GM23338 (cell line): Measurements from ENCODE around the gene ARHGEF11. TPM values are rescaled to one million over a fixed set of nuclear protein-coding genes. Genes with fewer than 3 reads are reported as not detected.
A peak's percentile ranks its signal among the peaks of the same experiment; 100 is the strongest.

Experiments
- ATAC-seq: fragments of 200-7000 bp; cut with Tn5 transposase; 3 replicates; pipeline ENCODE4 v1.9.1; 2020
- DNase-seq: peaks from one replicate; pipeline ENCODE4 v3.0.0-alpha.2; 2015; ENCODE audit warnings: low spot score
- H2AFZ ChIP-seq: fragments of 200-600 bp; sonication (generic); 2 replicates; pipeline ENCODE4 v1.8.0; 2016; ENCODE audit warnings: antibody characterized with exemption, mild to moderate bottlenecking, moderate library complexity
- H3F3A ChIP-seq: fragments of 200-600 bp; sonication (generic); replicated peaks from 2 replicates; pipeline ENCODE4 v1.8.0; 2017; ENCODE audit warnings: antibody characterized with exemption, mixed run types, low read depth
- H3K27ac ChIP-seq: fragments of 200-600 bp; sonication (generic); 2 replicates; pipeline ENCODE4 v1.6.1; 2016; ENCODE audit warnings: low read depth
- H3K27me3 ChIP-seq: fragments of 200-600 bp; sonication (generic); 2 replicates; pipeline ENCODE4 v1.8.0; 2016; ENCODE audit warnings: mild to moderate bottlenecking, mixed run types, moderate library complexity; ENCODE audit not compliant: insufficient read depth
- H3K36me3 ChIP-seq: fragments of 200-600 bp; sonication (generic); 2 replicates; pipeline ENCODE4 v1.8.0; 2016; ENCODE audit warnings: mild to moderate bottlenecking; ENCODE audit not compliant: insufficient read depth
- H3K4me1 ChIP-seq: fragments of 200-600 bp; sonication (generic); 2 replicates; pipeline ENCODE4 v1.8.0; 2016; ENCODE audit warnings: mild to moderate bottlenecking, moderate library complexity; ENCODE audit not compliant: insufficient read depth
- H3K4me2 ChIP-seq: fragments of 200-600 bp; sonication (generic); 2 replicates; pipeline ENCODE4 v1.7.1; 2017; ENCODE audit warnings: mixed run types
- H3K4me3 ChIP-seq: fragments of 200-600 bp; sonication (generic); 2 replicates; pipeline ENCODE4 v1.6.1; 2016; ENCODE audit warnings: mixed run types
- H3K79me2 ChIP-seq: fragments of 200-600 bp; sonication (generic); replicated peaks from 2 replicates; pipeline ENCODE4 v1.8.0; 2017; ENCODE audit warnings: mild to moderate bottlenecking; ENCODE audit not compliant: insufficient read depth
- H3K9me2 ChIP-seq: fragments of 200-600 bp; sonication (generic); 2 replicates; pipeline ENCODE4 v1.8.0; 2017; ENCODE audit not compliant: insufficient read depth
- H4K20me1 ChIP-seq: fragments of 200-600 bp; sonication (generic); replicated peaks from 2 replicates; pipeline ENCODE4 v1.8.0; 2017; ENCODE audit warnings: mild to moderate bottlenecking; ENCODE audit not compliant: insufficient read depth
- H3K27ac Mint-ChIP-seq: 2 replicates; pipeline ENCODE4 v1.8.0; 2020; ENCODE audit warnings: inconsistent platforms, mild to moderate bottlenecking, moderate library complexity, mixed read lengths
- H3K27me3 Mint-ChIP-seq: 3 replicates; pipeline ENCODE4 v1.8.0; 2022; ENCODE audit warnings: low read depth, mild to moderate bottlenecking, moderate library complexity, mixed read lengths, inconsistent platforms; ENCODE audit not compliant: insufficient read depth, poor library complexity
- H3K36me3 Mint-ChIP-seq: 3 replicates; pipeline ENCODE4 v1.8.0; 2021; ENCODE audit warnings: low read depth, mild to moderate bottlenecking, inconsistent platforms, moderate library complexity, mixed read lengths
- H3K4me1 Mint-ChIP-seq: 3 replicates; pipeline ENCODE4 v1.8.0; 2020; ENCODE audit warnings: mild to moderate bottlenecking, inconsistent platforms, mixed read lengths
- H3K4me3 Mint-ChIP-seq: 3 replicates; pipeline ENCODE4 v1.8.0; 2021; ENCODE audit warnings: moderate library complexity, mild to moderate bottlenecking, inconsistent platforms, mixed read lengths
- H3K9me3 Mint-ChIP-seq: 3 replicates; pipeline ENCODE4 v1.8.0; 2020; ENCODE audit warnings: moderate library complexity, mild to moderate bottlenecking, inconsistent platforms, mixed read lengths
- CREB1 ChIP-seq: fragments of 250-450 bp; sonication (Bioruptor Pico); IDR thresholded peaks from 2 replicates; pipeline ENCODE4 v1.5.0; 2020; ENCODE audit warnings: low read depth, mild to moderate bottlenecking, moderate library complexity
- ETS1 ChIP-seq: IDR thresholded peaks from 2 replicates; pipeline ENCODE4 v1.6.1; 2016; ENCODE audit warnings: antibody characterized with exemption
- EZH2 ChIP-seq: fragments of 200-600 bp; sonication (generic); IDR thresholded peaks from one replicate; pipeline ENCODE4 v1.8.0; 2017; ENCODE audit warnings: antibody characterized with exemption, mild to moderate bottlenecking, low read depth; ENCODE audit not compliant: unreplicated experiment
- EZH2phosphoT487 ChIP-seq: fragments of 200-600 bp; sonication (generic); IDR thresholded peaks from one replicate; pipeline ENCODE4 v1.8.1; 2018; ENCODE audit warnings: antibody characterized with exemption; ENCODE audit not compliant: unreplicated experiment
- JUNB ChIP-seq: IDR thresholded peaks from one replicate; pipeline ENCODE4 v1.6.1; 2016; ENCODE audit warnings: antibody characterized with exemption; ENCODE audit not compliant: unreplicated experiment
- POLR2AphosphoS5 ChIP-seq: IDR thresholded peaks from 2 replicates; pipeline ENCODE4 v1.6.1; 2016; ENCODE audit warnings: antibody characterized with exemption, low read depth
- STAT1 ChIP-seq: IDR thresholded peaks from one replicate; pipeline ENCODE4 v1.6.1; 2016; ENCODE audit warnings: antibody characterized with exemption; ENCODE audit not compliant: unreplicated experiment
- ZNF114 ChIP-seq: fragments of 250-450 bp; sonication (Bioruptor Pico); IDR thresholded peaks from 2 replicates; pipeline ENCODE4 v1.5.0; 2020; ENCODE audit warnings: mild to moderate bottlenecking, moderate library complexity
- ZNF331 ChIP-seq: fragments of 250-450 bp; sonication (Bioruptor Pico); IDR thresholded peaks from 2 replicates; pipeline ENCODE4 v1.5.0; 2020; ENCODE audit warnings: low read depth, mild to moderate bottlenecking, moderate library complexity
- ZNF462 ChIP-seq: fragments of 250-450 bp; sonication (Bioruptor Pico); IDR thresholded peaks from 2 replicates; pipeline ENCODE4 v1.5.0; 2020; ENCODE audit warnings: mild to moderate bottlenecking, moderate library complexity
- polyA plus RNA-seq: library from polyadenylated mRNA; unstranded; fragments of >200 nt; fragmentation: Nextera tagmentation; extraction: Ambion mirVana; gene quantifications from 2 replicates; pipeline ENCODE4 v1.2.1, GENCODE V29; 2016
- total RNA-seq: library from RNA; depleted of rRNA; stranded (reverse); fragments of >200 nt; shearing (Covaris generic); gene quantifications from 2 replicates; pipeline ENCODE4 v1.2.3, GENCODE V29; 2014

Gene ARHGEF11
- total and polyA plus RNA-seq, 2 experiments from 2014 or later, result 12.3 to 33.7 TPM

GRCh38 chr1:156936191-156936590 lies 109.4 kb downstream of the ARHGEF11 start:
- Histone ChIP-seq H3K27ac (no peak overlapping the region), H2AFZ (no peak overlapping the region), H3K79me2 (no peaks in the 10 kb centered on the region), H4K20me1 (no peaks in the 10 kb centered on the region; the same call in 1 of the 2 replicates), H3K4me1 (no peaks in the 10 kb centered on the region; the same call in 1 of the 2 replicates), H3K4me3 (no peak overlapping the region), H3K9me2 (no peaks in the 10 kb centered on the region), H3F3A (no peaks in the 10 kb centered on the region), H3K36me3 (no peaks in the 10 kb centered on the region), H3K4me2 (no peak overlapping the region), H3K27me3 (peaks cover 3% of the 10 kb centered on the region; the same call in 1 of the 2 replicates)
- ATAC-seq (no peak), DNase-seq (no peak)
- no peak for TF ChIP-seq CREB1 (CRISPR knock-in tag)
- TF ChIP-seq ETS1, result no peak
- no peak for TF ChIP-seq EZH2phosphoT487
- TF ChIP-seq POLR2AphosphoS5, result no peak
- TF ChIP-seq STAT1, result no peak
- no peak for TF ChIP-seq JUNB
- Mint-ChIP-seq H3K4me3 (no peak overlapping the region), H3K4me1 (peaks cover 35% of the 10 kb centered on the region), H3K27me3 (peaks cover 35% of the 10 kb centered on the region), H3K9me3 (no peaks in the 10 kb centered on the region; the same call in 2 of the 3 replicates), H3K27ac (no peak overlapping the region), H3K36me3 (peaks cover 28% of the 10 kb centered on the region)

- H3K36me3 ChIP-seq, result no peaks in the 10 kb centered on the region
- no peak for TF ChIP-seq POLR2AphosphoS5
- TF ChIP-seq ZNF462 (CRISPR knock-in tag), result no peak
- no peak for TF ChIP-seq ETS1
- TF ChIP-seq STAT1, result no peak
- TF ChIP-seq CREB1 (CRISPR knock-in tag), result no peak
- no peak for TF ChIP-seq ZNF331 (CRISPR knock-in tag)
- no peak for TF ChIP-seq ZNF114 (CRISPR knock-in tag)
- TF ChIP-seq JUNB, result no peak
- TF ChIP-seq EZH2, result no peak
Observed at GRCh38 chr1:156935505-156936128, 109.9 kb downstream of the ARHGEF11 start.

More at GRCh38 chr1:156935505-156936128, 109.9 kb downstream of the ARHGEF11 start:
- Histone ChIP-seq H3K4me3 (no peak overlapping the region), H3K27me3 (peaks cover 7% of the 10 kb centered on the region; the same call in 1 of the 2 replicates), H3K4me2 (no peak overlapping the region), H3F3A (no peaks in the 10 kb centered on the region), H3K4me1 (no peaks in the 10 kb centered on the region; the same call in 1 of the 2 replicates), H2AFZ (no peak overlapping the region), H3K27ac (no peak overlapping the region), H3K9me2 (no peaks in the 10 kb centered on the region), H3K79me2 (no peaks in the 10 kb centered on the region), H4K20me1 (no peaks in the 10 kb centered on the region)
- Mint-ChIP-seq H3K36me3 (peaks cover 22% of the 10 kb centered on the region), H3K4me3 (no peak overlapping the region), H3K27me3 (peaks cover 39% of the 10 kb centered on the region), H3K9me3 (no peaks in the 10 kb centered on the region; the same call in 2 of the 3 replicates), H3K4me1 (peaks cover 38% of the 10 kb centered on the region), H3K27ac (no peak overlapping the region)
- no peak for DNase-seq
- ATAC-seq, result peak; percentile 48
